Fibroblast of upper back skin (primary cell): ENCODE measurements around the gene PPM1B.
"Not testable (repeated sequence)": the region's sequence is repeated elsewhere in the genome, so short reads cannot be mapped to it uniquely, and the experiment has no call there.

Experiments
- DNase-seq: peaks from one replicate; pipeline ENCODE4 v3.0.0-alpha.2; 2013

Gene PPM1B

DNA sequence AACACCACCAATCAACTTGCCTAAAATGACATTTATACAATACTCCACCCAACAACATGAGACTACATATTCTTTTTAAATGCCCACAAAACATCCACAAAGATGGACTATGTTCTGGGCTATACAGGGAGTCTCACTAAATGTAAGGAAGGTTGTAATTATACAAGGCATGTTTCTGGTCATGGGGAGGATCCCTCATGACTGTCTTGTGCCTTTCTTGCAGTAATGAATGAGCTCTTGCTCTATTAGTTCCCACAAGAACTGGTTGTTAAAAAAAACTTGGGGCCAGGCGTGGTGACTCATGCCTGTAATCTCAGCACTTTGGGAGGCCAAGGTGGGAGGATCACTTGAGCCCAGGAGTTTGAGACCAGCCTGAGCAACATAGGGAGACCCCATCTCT lies 89.1 kb downstream of the PPM1B start:
- DNase-seq, result not testable (repeated sequence)

DNA sequence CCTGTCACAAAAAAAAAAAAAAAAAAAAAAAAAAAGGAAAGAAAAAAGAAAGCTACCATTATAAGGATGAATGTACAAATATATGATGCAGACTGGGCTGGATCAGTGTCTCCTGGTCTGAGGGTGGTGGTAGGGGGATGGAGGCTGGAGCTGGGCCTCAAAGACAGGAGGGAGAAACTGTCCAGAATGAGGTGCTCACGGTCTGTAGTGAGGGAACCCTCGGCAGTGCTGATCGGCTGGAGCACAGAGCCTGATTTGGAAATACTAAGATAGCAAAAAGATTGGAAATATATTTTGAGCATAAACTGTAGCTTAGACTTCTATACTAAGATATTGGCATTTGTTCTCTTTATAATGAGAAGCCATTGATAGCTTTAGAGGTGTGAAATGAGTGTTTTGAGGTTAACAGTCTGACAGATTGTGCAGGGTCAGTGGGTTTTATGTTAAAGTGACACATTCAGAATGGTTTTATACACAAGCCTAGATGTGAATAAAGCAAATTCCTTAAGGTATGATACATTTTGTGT lies 98.7 kb downstream of the PPM1B start:
- no peak for DNase-seq

DNA sequence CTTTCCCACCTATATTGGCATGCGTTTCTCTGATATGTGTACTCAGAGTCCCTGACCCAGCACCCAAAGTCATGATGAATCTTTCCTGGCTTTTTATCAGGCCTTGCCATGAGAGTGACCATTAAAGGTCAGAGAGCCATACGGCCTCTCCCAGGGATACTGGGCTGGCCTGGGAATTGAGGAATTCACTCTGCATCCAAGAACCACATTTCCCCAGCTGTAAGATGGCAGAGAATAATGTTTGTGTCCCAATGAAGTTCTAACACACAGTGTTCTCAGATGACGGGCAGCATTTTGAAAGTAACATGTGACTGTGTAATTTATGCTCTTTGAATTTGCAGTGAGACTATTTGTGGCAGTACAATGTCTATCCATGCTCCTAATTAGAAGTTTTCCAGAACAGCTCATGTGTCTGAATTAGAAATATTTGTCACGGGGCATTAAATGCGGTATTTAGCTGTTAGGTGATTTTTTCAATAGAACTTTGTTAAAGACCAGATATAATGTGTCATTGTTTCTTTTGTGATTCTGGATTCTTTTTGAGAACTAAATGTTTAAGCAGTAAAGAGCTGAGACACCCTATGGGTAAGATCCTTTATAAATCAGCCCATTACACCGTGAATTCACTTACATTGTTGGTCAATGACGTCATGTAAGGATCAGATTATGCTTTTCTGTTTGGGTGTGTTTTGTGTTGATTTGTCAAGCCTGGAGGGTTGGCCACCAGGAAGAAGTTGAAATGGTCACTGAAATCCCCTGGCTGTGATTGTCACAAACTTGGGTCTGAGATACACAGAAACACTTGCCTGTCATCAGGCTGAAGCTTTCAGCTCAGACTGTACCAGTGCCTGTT lies 99.3 kb downstream of the PPM1B start:
- peak; percentile 27 for DNase-seq

DNA sequence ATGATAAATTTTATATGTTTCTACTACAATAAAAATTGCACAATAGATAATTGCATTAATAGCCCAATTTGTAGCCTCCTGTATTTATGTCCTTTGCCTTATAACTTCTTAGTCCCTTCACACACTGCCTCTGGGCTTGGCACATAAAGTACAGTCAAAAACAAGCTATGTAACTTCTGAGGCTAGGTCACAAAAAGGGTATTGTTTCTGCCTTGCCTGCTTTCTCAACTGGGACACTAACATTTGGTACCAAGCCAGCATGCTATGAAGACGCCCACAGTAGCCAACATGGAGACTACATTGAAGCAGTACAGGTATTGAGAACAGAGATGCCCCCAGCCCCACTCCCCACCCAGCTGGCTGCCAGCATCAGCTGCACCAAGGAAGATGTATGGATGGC lies 101.2 kb downstream of the PPM1B start:
- no peak for DNase-seq

DNA sequence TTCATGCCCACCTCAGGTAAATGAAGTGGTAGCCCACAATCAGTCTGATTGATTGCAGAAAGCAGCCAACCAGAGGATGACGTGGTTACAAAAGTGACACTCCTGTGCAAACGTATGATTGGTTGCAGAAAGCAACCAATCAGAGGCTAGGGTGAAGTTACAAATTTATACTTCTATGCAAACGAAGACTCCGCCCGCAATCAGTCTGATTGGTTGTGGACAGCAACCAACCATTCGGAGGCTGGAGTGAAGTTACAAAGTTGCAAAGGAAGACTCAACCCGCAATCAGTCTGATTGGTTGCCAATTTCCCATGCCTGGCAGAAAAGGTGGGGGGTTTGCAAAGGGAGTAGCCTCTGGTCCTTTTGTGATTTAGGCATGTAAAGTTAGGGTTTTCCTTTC lies 102.6 kb downstream of the PPM1B start:
- no peak for DNase-seq

DNA sequence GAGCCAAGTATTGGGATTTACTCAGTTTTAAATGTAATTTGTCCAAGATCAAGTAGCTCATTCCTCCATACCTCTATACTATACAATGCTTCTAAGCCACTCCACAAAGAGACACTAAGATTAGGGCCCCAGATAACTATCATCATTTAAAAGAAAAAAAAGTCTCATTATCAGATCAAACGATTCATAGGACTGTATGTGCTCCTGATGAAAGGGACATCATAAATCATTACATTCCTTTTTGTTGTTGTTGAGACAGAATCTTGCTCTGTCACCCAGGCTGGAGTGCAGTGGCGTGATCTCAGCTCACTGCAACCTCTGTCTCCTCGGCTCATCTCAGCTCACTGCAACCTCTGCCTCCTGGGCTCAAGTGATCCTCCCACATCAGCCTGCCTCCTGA lies 104.4 kb downstream of the PPM1B start:
- no peak for DNase-seq

DNA sequence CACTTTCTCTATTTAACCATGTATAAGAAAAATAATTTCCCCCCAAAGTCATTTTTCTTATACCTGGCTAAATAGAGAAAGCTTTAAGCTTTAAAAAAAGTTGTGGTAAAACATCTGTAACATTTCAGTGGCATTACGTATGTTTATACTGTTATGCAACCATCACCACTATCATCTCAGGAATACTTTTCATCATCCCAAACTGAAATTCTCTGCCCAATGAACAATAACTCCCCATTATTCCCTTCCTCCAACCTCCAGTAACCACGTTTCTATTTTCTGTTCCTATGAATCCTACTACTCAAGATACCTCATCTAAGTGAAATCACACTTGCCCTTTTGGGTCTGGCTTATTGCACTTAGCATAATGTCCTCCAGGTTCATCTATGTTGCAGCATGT lies 104.9 kb downstream of the PPM1B start:
- DNase-seq, result peak; percentile 19

DNA sequence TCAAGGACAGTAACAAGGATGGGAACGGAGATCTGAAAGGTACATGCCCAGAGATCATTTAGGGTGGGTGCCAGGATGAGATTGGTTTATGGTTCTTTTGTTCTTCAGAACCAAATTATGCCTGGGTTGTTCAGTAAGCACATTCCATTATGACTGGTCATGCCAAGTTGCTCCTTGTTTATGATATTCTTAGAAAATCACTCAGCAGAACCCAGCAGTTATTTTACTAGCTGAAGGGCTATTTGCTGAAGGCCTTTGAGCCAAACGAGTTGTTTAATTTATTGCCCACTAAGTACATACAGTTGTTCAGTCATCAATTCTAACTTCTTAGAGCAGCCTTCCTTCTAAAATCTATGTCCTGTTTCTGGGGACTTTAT lies 107.2 kb downstream of the PPM1B start:
- peak; percentile 4 for DNase-seq

DNA sequence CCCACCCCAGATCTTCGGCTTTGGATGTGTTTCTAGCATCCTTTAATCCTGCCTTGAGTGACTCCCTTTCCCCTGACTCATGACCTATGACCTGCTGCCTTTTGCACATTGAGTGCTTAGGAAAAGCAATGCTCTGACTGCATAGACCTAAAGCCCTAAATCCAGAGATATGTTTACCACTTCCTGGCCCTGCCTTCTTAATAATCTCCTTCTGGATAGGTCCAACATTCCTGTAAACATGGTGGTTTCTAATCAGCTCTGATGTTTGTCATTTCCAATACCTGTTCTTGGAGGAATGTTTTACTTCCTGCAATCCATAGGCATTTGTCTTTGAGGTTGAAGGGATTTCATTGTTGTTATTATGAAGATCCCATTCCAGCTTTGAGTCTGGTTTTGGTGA lies 108.9 kb downstream of the PPM1B start:
- DNase-seq, result no peak

DNA sequence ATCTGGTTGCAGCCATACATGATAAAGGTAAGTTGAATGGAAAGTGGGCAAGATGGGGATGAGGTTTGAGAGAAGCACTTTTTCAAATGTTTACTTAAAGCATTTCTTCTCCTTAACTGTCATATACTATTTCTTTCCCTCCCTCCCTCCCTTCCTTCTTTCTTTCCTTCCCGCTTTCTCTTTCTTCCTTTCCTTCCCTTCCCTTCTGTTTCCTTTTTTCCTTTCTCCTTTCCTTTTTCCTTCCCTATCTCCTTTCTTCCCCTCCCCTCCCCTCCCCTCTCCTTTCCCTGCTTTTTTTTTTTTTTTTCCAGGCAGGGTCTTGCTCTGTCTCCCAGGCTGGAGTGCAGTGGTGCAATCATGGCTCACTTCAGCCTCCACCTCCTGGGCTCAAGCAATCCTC lies 112.2 kb downstream of the PPM1B start:
- DNase-seq, result no peak
